Peyer's patch (tissue), 4 donors: ENCODE data around the gene CCDC149.

Experiments
- CTCF ChIP-seq, 6 experiments: fragments of 450-650 bp in 4 of 6; fragments of 200-600 bp in 2 of 6; sonication (generic) in 1 of 6; IDR thresholded peaks; one replicate each; pipeline ENCODE4 v1.5.1; 2017 to 2019; ENCODE audit warnings: antibody characterized with exemption in 6 of 6, mild to moderate bottlenecking in 3 of 6, moderate library complexity in 1 of 6
- POLR2A ChIP-seq, 2 donors: fragments of 450-650 bp; IDR thresholded peaks; one replicate each; pipeline ENCODE4 v1.5.1; 2017; ENCODE audit warnings: antibody characterized with exemption in 2 of 2, mild to moderate bottlenecking in 2 of 2, moderate library complexity in 2 of 2

DNA sequence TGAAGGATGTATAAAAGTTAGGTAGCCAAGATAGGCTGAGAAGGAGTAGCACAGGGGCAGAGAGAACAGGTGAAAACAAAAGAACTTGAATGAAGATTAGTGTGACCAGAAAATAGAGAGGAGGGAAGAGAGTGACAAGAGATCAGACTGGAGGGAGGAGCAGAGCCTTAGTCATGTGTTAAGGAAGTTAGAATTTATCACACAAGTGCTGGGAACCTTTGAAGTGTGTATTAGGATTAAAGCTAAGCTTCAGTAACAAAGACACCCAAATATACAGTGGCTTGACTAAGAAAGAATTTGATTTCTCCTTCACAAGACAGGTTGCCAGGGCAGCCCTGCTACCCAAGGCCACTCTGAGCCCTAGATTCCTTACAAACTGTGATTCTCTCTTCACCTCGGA, 10.7 kb upstream of the CCDC149 start:
- TF ChIP-seq CTCF (IDR thresholded peaks at IDR 0.05) = no peak
- no peak for TF ChIP-seq POLR2A (IDR thresholded peaks at IDR 0.05)
